ENCODE results near the gene CHM. TPM values are rescaled to one million over a fixed set of nuclear protein-coding genes. Genes with fewer than 3 reads are reported as not detected.

CHM gene
- total and polyA plus RNA-seq, 2 donors from 2014 or later: 11.8 to 30.0 TPM

DNA sequence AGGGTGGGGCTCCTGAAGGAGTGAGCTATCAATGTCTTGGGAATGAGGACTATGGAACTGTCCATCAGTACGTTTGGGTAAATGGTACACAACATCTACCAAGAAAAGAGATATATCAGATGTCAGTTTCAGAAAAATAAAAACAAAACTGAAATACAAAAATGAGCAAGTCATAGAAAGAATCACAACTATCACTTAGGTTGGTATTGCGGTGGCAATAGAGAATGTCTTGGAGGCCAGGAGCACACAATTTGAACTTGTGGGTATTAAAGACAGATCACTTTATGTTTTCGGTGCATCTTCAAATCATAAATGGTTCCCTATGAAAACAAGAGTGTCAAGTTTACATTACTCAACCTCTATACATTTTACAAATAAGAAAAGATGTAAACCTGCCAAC lies 176.8 kb downstream of the CHM start:
- Histone ChIP-seq H3K9me3 (ENCODE audit: control insufficient read depth in 2 of 3, insufficient read depth in 1 of 3, low read length in 3 of 3) (no peaks in the 10 kb centered on the region), H3K9ac (ENCODE audit: low read length in 3 of 3) (no peak overlapping the region), H3K27me3 (ENCODE audit: control insufficient read depth, insufficient read depth, low read length) (no peaks in the 10 kb centered on the region), H3K27ac (ENCODE audit: low read depth in 2 of 2, low read length in 2 of 2) (no peak overlapping the region), H3K4me3 (ENCODE audit: low read length in 3 of 3) (no peak overlapping the region), H3K4me1 (ENCODE audit: control insufficient read depth in 2 of 3, insufficient read depth in 2 of 3, low read depth in 1 of 3, low read length in 3 of 3) (no peaks in the 10 kb centered on the region), H3K36me3 (ENCODE audit: control insufficient read depth in 2 of 3, insufficient read depth in 3 of 3, low read length in 3 of 3) (no peaks in the 10 kb centered on the region)
- no peak for DNase-seq
- TF ChIP-seq, protein P1, sequence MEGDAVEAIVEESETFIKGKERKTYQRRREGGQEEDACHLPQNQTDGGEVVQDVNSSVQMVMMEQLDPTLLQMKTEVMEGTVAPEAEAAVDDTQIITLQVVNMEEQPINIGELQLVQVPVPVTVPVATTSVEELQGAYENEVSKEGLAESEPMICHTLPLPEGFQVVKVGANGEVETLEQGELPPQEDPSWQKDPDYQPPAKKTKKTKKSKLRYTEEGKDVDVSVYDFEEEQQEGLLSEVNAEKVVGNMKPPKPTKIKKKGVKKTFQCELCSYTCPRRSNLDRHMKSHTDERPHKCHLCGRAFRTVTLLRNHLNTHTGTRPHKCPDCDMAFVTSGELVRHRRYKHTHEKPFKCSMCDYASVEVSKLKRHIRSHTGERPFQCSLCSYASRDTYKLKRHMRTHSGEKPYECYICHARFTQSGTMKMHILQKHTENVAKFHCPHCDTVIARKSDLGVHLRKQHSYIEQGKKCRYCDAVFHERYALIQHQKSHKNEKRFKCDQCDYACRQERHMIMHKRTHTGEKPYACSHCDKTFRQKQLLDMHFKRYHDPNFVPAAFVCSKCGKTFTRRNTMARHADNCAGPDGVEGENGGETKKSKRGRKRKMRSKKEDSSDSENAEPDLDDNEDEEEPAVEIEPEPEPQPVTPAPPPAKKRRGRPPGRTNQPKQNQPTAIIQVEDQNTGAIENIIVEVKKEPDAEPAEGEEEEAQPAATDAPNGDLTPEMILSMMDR (IDR thresholded peaks at IDR 0.05; ENCODE audit: borderline replicate concordance, extremely low read depth, insufficient read depth): no peak
- intact Hi-C loops (cut with DNase I): no loop called here
- no peak for FAIRE-seq

DNA sequence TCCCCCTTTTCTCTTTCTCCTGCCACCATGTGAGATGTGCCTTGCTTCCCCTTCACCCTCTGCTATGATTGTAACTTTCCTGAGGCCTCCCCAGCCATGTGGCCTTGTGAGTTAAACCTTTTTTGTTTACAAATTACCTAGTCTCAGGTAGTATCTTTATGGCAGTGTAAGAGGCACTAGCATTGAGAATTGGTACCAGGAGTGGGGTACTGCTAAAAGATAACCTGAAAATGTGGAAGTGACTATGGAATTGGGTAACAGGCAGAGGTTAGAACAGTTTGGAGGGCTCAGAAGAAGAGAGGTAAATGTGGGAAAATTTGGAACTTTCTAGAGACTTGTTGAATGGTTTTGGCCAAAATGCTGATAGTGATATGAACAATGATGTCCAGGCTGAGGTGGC lies 182.0 kb downstream of the CHM start:
- H3K9ac ChIP-seq (ENCODE audit: low read length in 3 of 3): no peak overlapping the region
- intact Hi-C loops (cut with DNase I): no loop called here
- no peaks in the 10 kb centered on the region for H3K4me1 ChIP-seq (ENCODE audit: control insufficient read depth in 2 of 3, insufficient read depth in 2 of 3, low read depth in 1 of 3, low read length in 3 of 3)
- no peak overlapping the region for H3K27ac ChIP-seq (ENCODE audit: low read depth in 2 of 2, low read length in 2 of 2)
- H3K9me3 ChIP-seq (ENCODE audit: control insufficient read depth in 2 of 3, insufficient read depth in 1 of 3, low read length in 3 of 3): no peaks in the 10 kb centered on the region
- TF ChIP-seq, protein P1 (IDR thresholded peaks at IDR 0.05; ENCODE audit: borderline replicate concordance, extremely low read depth, insufficient read depth): no peak
- H3K36me3 ChIP-seq (ENCODE audit: control insufficient read depth in 2 of 3, insufficient read depth in 3 of 3, low read length in 3 of 3): peaks cover 0 to 3% (median 2%) of the 10 kb centered on the region in 3 donors
- no peak for DNase-seq
- FAIRE-seq: no peak
- H3K27me3 ChIP-seq (ENCODE audit: control insufficient read depth, insufficient read depth, low read length): no peaks in the 10 kb centered on the region
- no peak overlapping the region for H3K4me3 ChIP-seq (ENCODE audit: low read length in 3 of 3)

DNA sequence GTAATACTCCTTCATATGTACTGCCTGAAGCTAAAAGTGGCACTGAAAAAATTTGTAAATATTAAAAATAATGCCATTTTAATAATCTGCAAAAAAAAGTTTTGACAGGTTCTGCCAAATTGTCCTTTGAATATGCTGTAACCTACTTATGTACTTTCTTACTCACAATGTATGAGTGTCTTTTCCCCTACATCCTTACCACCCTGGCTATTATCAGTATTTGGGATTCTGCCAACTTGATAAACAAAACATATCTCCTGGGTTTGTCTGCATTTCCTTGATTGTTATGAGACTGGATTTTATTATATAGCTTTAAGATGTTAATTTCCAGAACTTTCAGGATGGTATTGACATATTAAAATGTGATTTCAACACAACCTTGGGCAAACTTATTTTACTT lies 187.9 kb downstream of the CHM start:
- Histone ChIP-seq H3K4me1 (ENCODE audit: control insufficient read depth in 2 of 3, insufficient read depth in 2 of 3, low read depth in 1 of 3, low read length in 3 of 3) (no peaks in the 10 kb centered on the region), H3K27me3 (ENCODE audit: control insufficient read depth, insufficient read depth, low read length) (no peaks in the 10 kb centered on the region), H3K27ac (ENCODE audit: low read depth in 2 of 2, low read length in 2 of 2) (no peak overlapping the region), H3K9me3 (ENCODE audit: control insufficient read depth in 2 of 3, insufficient read depth in 1 of 3, low read length in 3 of 3) (no peaks in the 10 kb centered on the region), H3K9ac (ENCODE audit: low read length in 3 of 3) (no peak overlapping the region), H3K4me3 (ENCODE audit: low read length in 3 of 3) (no peak overlapping the region), H3K36me3 (ENCODE audit: control insufficient read depth in 2 of 3, insufficient read depth in 3 of 3, low read length in 3 of 3) (peaks cover 0 to 2% (median 0%) of the 10 kb centered on the region in 3 donors)
- FAIRE-seq: no peak
- TF ChIP-seq, protein P1 (IDR thresholded peaks at IDR 0.05; ENCODE audit: borderline replicate concordance, extremely low read depth, insufficient read depth): no peak
- intact Hi-C loops (cut with DNase I): no loop called here
- DNase-seq: no peak

DNA sequence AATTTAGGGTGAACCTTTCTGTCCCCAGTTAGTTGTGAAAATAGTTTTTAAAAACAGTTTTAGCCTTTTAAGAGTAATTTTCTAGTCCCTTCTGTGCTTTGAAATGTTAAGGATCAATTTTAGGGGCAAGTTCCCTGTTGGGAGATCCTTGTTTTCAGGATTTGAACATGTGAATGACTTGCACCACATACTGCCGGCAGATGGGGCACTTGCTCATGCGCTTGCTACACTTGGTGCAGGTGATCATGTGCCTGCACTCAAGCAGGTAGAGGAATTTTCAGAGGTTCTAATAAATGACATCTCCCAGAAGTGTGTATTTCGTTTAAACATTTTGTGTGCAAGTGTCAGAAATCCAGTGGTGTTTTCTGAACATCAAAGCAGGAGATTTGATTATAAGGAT lies 195.9 kb downstream of the CHM start:
- no peak overlapping the region for H3K4me3 ChIP-seq (ENCODE audit: low read length in 3 of 3)
- no peaks in the 10 kb centered on the region for H3K27me3 ChIP-seq (ENCODE audit: control insufficient read depth, insufficient read depth, low read length)
- H3K4me1 ChIP-seq (ENCODE audit: control insufficient read depth in 2 of 3, insufficient read depth in 2 of 3, low read depth in 1 of 3, low read length in 3 of 3): no peaks in the 10 kb centered on the region
- no peaks in the 10 kb centered on the region for H3K9me3 ChIP-seq (ENCODE audit: control insufficient read depth in 2 of 3, insufficient read depth in 1 of 3, low read length in 3 of 3)
- intact Hi-C loops (cut with DNase I): no loop called here
- H3K36me3 ChIP-seq (ENCODE audit: control insufficient read depth in 2 of 3, insufficient read depth in 3 of 3, low read length in 3 of 3): no peaks in the 10 kb centered on the region
- DNase-seq (peak in 3 of 5 donors; percentile 11 to 22 (median 13)), FAIRE-seq (no peak)
- H3K27ac ChIP-seq (ENCODE audit: low read depth in 2 of 2, low read length in 2 of 2): no peak overlapping the region
- TF ChIP-seq, protein P1 (IDR thresholded peaks at IDR 0.05; ENCODE audit: borderline replicate concordance, extremely low read depth, insufficient read depth): peak; percentile 15
- H3K9ac ChIP-seq (ENCODE audit: low read length in 3 of 3): no peak overlapping the region

Measured in kidney (tissue), 14 donors.